H1 (cell line): ENCODE results near the gene ARPP21. TPM values are rescaled to one million over a fixed set of nuclear protein-coding genes. Genes with fewer than 3 reads are reported as not detected.

Experiments used
- CTCF ChIA-PET: fragments of 300-600 bp; sonication (Branson Sonifier 250); formaldehyde crosslinking; loops from one replicate; lab custom pipeline; 2021; ENCODE audit not compliant: partially characterized antibody; lab: Charles Lee
- POLR2A ChIA-PET: fragments of 300-600 bp; sonication (Branson Sonifier 250); formaldehyde crosslinking; loops from one replicate; lab custom pipeline; 2021; ENCODE audit warnings: inconsistent platforms; ENCODE audit not compliant: partially characterized antibody; lab: Charles Lee
- DNase-seq, 2 experiments: peaks; one replicate each; pipeline versions ENCODE4 v3.0.0 to v3.0.0-alpha.2; 2010 to 2022; ENCODE audit warnings: low spot score in 2 of 2, low read depth in 1 of 2, mixed read lengths in 1 of 2
- FAIRE-seq: peaks from 2 replicates; lab custom pipeline; 2011; peaks lifted over from hg19 to GRCh38; lab: Jason Lieb, UNC
- H2AFZ ChIP-seq: 2 replicates; pipeline ENCODE4 v1.8.1; 2012; ENCODE audit warnings: low read length, inconsistent platforms
- H2AK5ac ChIP-seq: 2 replicates; pipeline ENCODE4 v1.6.1; 2013; ENCODE audit warnings: low read depth, low read length
- H2BK120ac ChIP-seq: replicated peaks from 2 replicates; pipeline ENCODE3; 2013; ENCODE audit warnings: low read depth, low read length, inconsistent platforms
- H2BK12ac ChIP-seq: 2 replicates; pipeline ENCODE4 v1.6.1; 2013; ENCODE audit warnings: low read depth, low read length
- H2BK15ac ChIP-seq: 2 replicates; pipeline ENCODE4 v1.6.1; 2013; ENCODE audit warnings: low read length
- H2BK20ac ChIP-seq: 2 replicates; pipeline ENCODE4 v1.6.1; 2013; ENCODE audit warnings: low read length
- H2BK5ac ChIP-seq: 2 replicates; pipeline ENCODE4 v1.6.1; 2013; ENCODE audit warnings: low read depth, low read length
- H3K14ac ChIP-seq: 2 replicates; pipeline ENCODE4 v1.6.1; 2013; ENCODE audit warnings: inconsistent platforms; ENCODE audit not compliant: insufficient read length
- H3K18ac ChIP-seq: 2 replicates; pipeline ENCODE4 v1.6.1; 2013; ENCODE audit warnings: low read length; ENCODE audit errors: extremely low read depth
- H3K23ac ChIP-seq: 2 replicates; pipeline ENCODE4 v1.6.1; 2013; ENCODE audit warnings: inconsistent platforms; ENCODE audit not compliant: insufficient read length
- H3K23me2 ChIP-seq: 2 replicates; pipeline ENCODE4 v1.6.1; 2013; ENCODE audit warnings: low read depth, low read length
- H3K27ac ChIP-seq: 2 replicates; pipeline ENCODE4 v1.6.1; 2011; ENCODE audit warnings: low read depth, low read length, inconsistent platforms
- H3K27me3 ChIP-seq, 4 experiments: replicated peaks in 1 of 4; 1 replicate in 1 of 4; 2 replicates in 3 of 4; pipeline versions ENCODE4 v1.6.1 to v1.8.1; 2011 to 2013; ENCODE audit warnings: low read length in 3 of 4, mild to moderate bottlenecking in 3 of 4, inconsistent platforms in 2 of 4, mixed read lengths in 2 of 4, moderate library complexity in 1 of 4; ENCODE audit not compliant: control insufficient read depth in 3 of 4, insufficient read depth in 3 of 4; ENCODE audit errors: extremely low read depth in 1 of 4
- H3K36me3 ChIP-seq, 4 experiments: 2 replicates each; pipeline versions ENCODE4 v1.6.1 to v1.8.1; 2011 to 2013; ENCODE audit warnings: mild to moderate bottlenecking in 4 of 4, low read length in 3 of 4, moderate library complexity in 2 of 4, control low read depth in 1 of 4, inconsistent platforms in 1 of 4; ENCODE audit not compliant: insufficient read depth in 4 of 4, control insufficient read depth in 2 of 4
- H3K4ac ChIP-seq: replicated peaks from 2 replicates; pipeline ENCODE3; 2013; ENCODE audit warnings: low read length, low read depth, mixed read lengths, inconsistent platforms; ENCODE audit not compliant: insufficient read length
- H3K4me1 ChIP-seq, 4 experiments: replicated peaks in 1 of 4; 1 replicate in 1 of 4; 2 replicates in 3 of 4; pipeline versions ENCODE4 v1.6.1 to v1.8.1; 2011 to 2013; ENCODE audit warnings: low read length in 3 of 4, inconsistent platforms in 2 of 4, mixed read lengths in 1 of 4; ENCODE audit not compliant: insufficient read depth in 4 of 4, control insufficient read depth in 3 of 4
- H3K4me2 ChIP-seq, 2 experiments: 2 replicates each; pipeline versions ENCODE4 v1.6.1 to v1.8.1; 2011 to 2013; ENCODE audit warnings: low read depth in 2 of 2, low read length in 2 of 2, control low read depth in 1 of 2, inconsistent platforms in 1 of 2, mild to moderate bottlenecking in 1 of 2; ENCODE audit not compliant: insufficient read depth in 1 of 2
- H3K4me3 ChIP-seq, 4 experiments: fragments of 200-600, 300-600 bp in 1 of 4; sonication (generic), shearing (Covaris generic), sonication (Bioruptor Twin) in 1 of 4; 2 replicates each; pipeline versions ENCODE4 v1.5.1 to v1.8.1; 2011 to 2016; ENCODE audit warnings: low read length in 4 of 4, low read depth in 3 of 4, control low read depth in 2 of 4, inconsistent platforms in 2 of 4, mild to moderate bottlenecking in 2 of 4, mixed read lengths in 1 of 4, moderate library complexity in 1 of 4; ENCODE audit not compliant: insufficient read depth in 2 of 4; ENCODE audit errors: extremely low read depth in 1 of 4
- H3K56ac ChIP-seq: replicated peaks from 2 replicates; pipeline ENCODE3; 2013; ENCODE audit warnings: low read depth, mild to moderate bottlenecking, mixed read lengths, low read length, inconsistent platforms; ENCODE audit not compliant: insufficient read length
- H3K79me1 ChIP-seq: 2 replicates; pipeline ENCODE4 v1.6.1; 2013; ENCODE audit warnings: low read depth, low read length, control low read depth
- H3K79me2 ChIP-seq, 2 experiments: 2 replicates each; pipeline versions ENCODE4 v1.6.1 to v1.8.1; 2012 to 2013; ENCODE audit warnings: low read length in 2 of 2, mild to moderate bottlenecking in 2 of 2, inconsistent platforms in 1 of 2; ENCODE audit not compliant: insufficient read depth in 2 of 2, control insufficient read depth in 1 of 2
- H3K9ac ChIP-seq, 4 experiments: replicated peaks in 1 of 4; 1 replicate in 1 of 4; 2 replicates in 3 of 4; pipeline versions ENCODE4 v1.6.1 to v1.8.1; 2011 to 2013; ENCODE audit warnings: low read depth in 3 of 4, low read length in 3 of 4, control low read depth in 2 of 4, mild to moderate bottlenecking in 2 of 4, moderate library complexity in 2 of 4, inconsistent platforms in 1 of 4; ENCODE audit errors: extremely low read depth in 1 of 4
- H3K9me3 ChIP-seq, 2 experiments: 2 replicates each; pipeline versions ENCODE4 v1.6.1 to v1.8.1; 2012 to 2013; ENCODE audit warnings: mild to moderate bottlenecking in 2 of 2, moderate library complexity in 2 of 2, control low read depth in 1 of 2, inconsistent platforms in 1 of 2, low read depth in 1 of 2, low read length in 1 of 2, mixed read lengths in 1 of 2; ENCODE audit not compliant: insufficient read depth in 2 of 2
- H4K20me1 ChIP-seq, 2 experiments: replicated peaks in 1 of 2; 2 replicates each; pipeline versions ENCODE3 to v1.8.1; 2011 to 2013; ENCODE audit warnings: inconsistent platforms in 2 of 2, low read length in 2 of 2, mild to moderate bottlenecking in 1 of 2; ENCODE audit not compliant: insufficient read depth in 2 of 2, control insufficient read depth in 1 of 2
- H4K5ac ChIP-seq: 2 replicates; pipeline ENCODE4 v1.6.1; 2013; ENCODE audit warnings: low read length, low read depth, mixed read lengths, inconsistent platforms; ENCODE audit not compliant: insufficient read length
- H4K8ac ChIP-seq: 2 replicates; pipeline ENCODE4 v1.8.0; 2013; ENCODE audit warnings: mild to moderate bottlenecking, moderate library complexity, low read length, inconsistent platforms; ENCODE audit not compliant: insufficient read depth; ENCODE audit errors: extremely low read depth
- H4K91ac ChIP-seq: replicated peaks from 2 replicates; pipeline ENCODE3; 2013; ENCODE audit warnings: low read length, mixed read lengths, inconsistent platforms; ENCODE audit not compliant: insufficient read length
- BCL11A ChIP-seq, 2 experiments: IDR thresholded peaks; one replicate each; pipeline ENCODE4 v1.6.1; 2011; ENCODE audit warnings: low read depth in 2 of 2, low read length in 2 of 2, mild to moderate bottlenecking in 2 of 2
- CHD2 ChIP-seq: IDR thresholded peaks from 2 replicates; pipeline ENCODE4 v1.6.1; 2012; ENCODE audit warnings: low read length, improper control_type of control experiment
- FOSL1 ChIP-seq: IDR thresholded peaks from 2 replicates; pipeline ENCODE4 v1.6.1; 2011; ENCODE audit warnings: mild to moderate bottlenecking, low read depth, low read length, moderate library complexity; ENCODE audit not compliant: insufficient read depth
- GABPA ChIP-seq: IDR thresholded peaks from 2 replicates; pipeline ENCODE4 v1.6.1; 2011; ENCODE audit warnings: mild to moderate bottlenecking, low read length, moderate library complexity, borderline replicate concordance; ENCODE audit not compliant: insufficient read depth
- HDAC2 ChIP-seq, 2 experiments: fragments of 300-600 bp in 1 of 2; sonication (generic) in 1 of 2; IDR thresholded peaks; 2 replicates each; pipeline ENCODE4 v1.6.1; 2011 to 2012; ENCODE audit warnings: low read depth in 2 of 2, low read length in 2 of 2, mild to moderate bottlenecking in 2 of 2, moderate library complexity in 2 of 2, borderline replicate concordance in 1 of 2, inconsistent platforms in 1 of 2
- JUND ChIP-seq: IDR thresholded peaks from 2 replicates; pipeline ENCODE4 v1.6.1; 2011; ENCODE audit warnings: mild to moderate bottlenecking, improper control_type of control experiment, low read length
- KDM4A ChIP-seq: IDR thresholded peaks from one replicate; pipeline ENCODE4 v1.7.1; 2012; ENCODE audit warnings: low read depth, mild to moderate bottlenecking, moderate library complexity, low read length, inconsistent platforms; ENCODE audit not compliant: severe bottlenecking
- POLR2A ChIP-seq, 2 experiments: IDR thresholded peaks; 1 replicate in 1 of 2; 2 replicates in 1 of 2; pipeline ENCODE4 v1.6.1; 2011; ENCODE audit warnings: low read depth in 2 of 2, low read length in 2 of 2, mild to moderate bottlenecking in 2 of 2; ENCODE audit errors: control extremely low read depth in 1 of 2
- RBBP5 ChIP-seq: IDR thresholded peaks from 2 replicates; pipeline ENCODE4 v1.7.1; 2012; ENCODE audit warnings: low read depth, mild to moderate bottlenecking, inconsistent platforms, low read length, moderate library complexity, borderline replicate concordance
- RFX5 ChIP-seq: IDR thresholded peaks from 2 replicates; pipeline ENCODE4 v1.6.1; 2011; ENCODE audit warnings: low read depth, low read length, improper control_type of control experiment, borderline replicate concordance
- RNF2 ChIP-seq: fragments of 200-900, 300-1000 bp; sonication (generic); IDR thresholded peaks from 2 replicates; pipeline ENCODE4 v1.7.1; 2016; ENCODE audit warnings: borderline replicate concordance, low read depth, mild to moderate bottlenecking, antibody characterized with exemption, low read length; ENCODE audit not compliant: poor library complexity, severe bottlenecking; ENCODE audit errors: missing control alignments
- SIRT6 ChIP-seq: IDR thresholded peaks from one replicate; pipeline ENCODE4 v1.7.1; 2012; ENCODE audit warnings: low read length, inconsistent platforms
- SP4 ChIP-seq: IDR thresholded peaks from 2 replicates; pipeline ENCODE4 v1.6.1; 2012; ENCODE audit warnings: low read length, inconsistent platforms
- SRF ChIP-seq: IDR thresholded peaks from 2 replicates; pipeline ENCODE4 v1.6.1; 2011; ENCODE audit warnings: mild to moderate bottlenecking, low read depth, low read length, moderate library complexity
- WGBS, 2 experiments: shearing (Covaris generic) in 1 of 2; methylation state at CpG; one replicate each; pipeline versions ENCODE4 v1.1.6 to v1.1.7; 2013 to 2015; ENCODE audit warnings: low lambda C conversion rate in 2 of 2, mixed read lengths in 2 of 2, inconsistent platforms in 1 of 2, low coverage in 1 of 2, missing lambda C conversion rate in 1 of 2; ENCODE audit not compliant: insufficient replicate concordance in 2 of 2, insufficient coverage in 1 of 2, insufficient read length in 1 of 2; ENCODE audit errors: extremely low coverage in 1 of 2, missing lambda C conversion rate in 1 of 2; 5-methylcytosine and 5-hydroxymethylcytosine counted together
- polyA plus RNA-seq, 7 experiments: library from polyadenylated mRNA; depleted of rRNA in 3 of 7; stranded (reverse) in 5 of 7; unstranded in 2 of 7; fragments of >200 nt in 5 of 7; fragments of 200-250 nt in 2 of 7; gene quantifications; 1 replicate in 5 of 7; 2 replicates in 1 of 7; 4 replicates in 1 of 7; pipeline versions ENCODE4 v1.2.1 to v1.2.3, GENCODE V29; 2011 to 2013; ENCODE audit warnings: missing spikeins in 2 of 7, mixed read lengths in 2 of 7
- total RNA-seq: library from RNA; stranded (reverse); fragmentation: NEBNext Ultra II Directional; extraction: Animal tissue kit (Norgen Biotek cat#: 25700); gene quantifications from 2 replicates; pipeline ENCODE4 v1.2.1, GENCODE V29; 2021

ARPP21 gene
- total and polyA plus RNA-seq, 2 of the 8 experiments (the other 6 are each of a cell fraction or from before 2014, with no cell fraction given): not detected

DNA sequence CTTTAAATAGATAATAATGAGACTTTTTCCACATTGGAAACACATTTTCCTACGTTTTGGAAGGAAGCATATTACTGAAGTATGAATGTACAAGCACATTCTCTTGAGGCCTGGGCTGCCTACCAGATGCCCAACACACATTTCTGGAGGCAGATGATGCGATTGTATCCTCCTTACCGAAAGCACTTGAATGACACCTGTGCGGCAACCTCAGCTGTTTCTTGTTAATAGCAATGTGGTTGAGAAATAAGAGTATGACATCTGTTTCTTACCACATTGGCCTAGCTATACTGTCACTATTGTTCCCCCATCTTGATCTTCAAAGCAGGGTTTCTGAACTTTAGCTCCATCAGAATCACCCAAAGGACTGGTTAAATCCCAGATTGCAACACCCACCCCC is 84.8 kb downstream of the ARPP21 start:
- Histone ChIP-seq H3K23ac (no peak overlapping the region), H2BK15ac (no peak overlapping the region), H3K9me3 (no peaks in the 10 kb centered on the region), H3K27ac (no peak overlapping the region), H3K4ac (no peak overlapping the region), H2BK120ac (no peak overlapping the region), H3K9ac (no peak overlapping the region), H4K5ac (no peak overlapping the region), H3K79me1 (no peaks in the 10 kb centered on the region), H3K56ac (no peak overlapping the region), H3K27me3 (peaks cover 9 to 29% (median 13%) of the 10 kb centered on the region in 4 experiments; a peak in 6 of 7 replicates), H3K36me3 (no peaks in the 10 kb centered on the region), H4K91ac (no peak overlapping the region), H2AK5ac (no peak overlapping the region), H2BK20ac (no peak overlapping the region), H3K4me1 (0 out of 7 replicates have a peak, but pooled peaks cover 0 to 5% (median 0%) of the 10 kb centered on the region in 4 experiments), H2BK12ac (no peak overlapping the region), H4K20me1 (peaks cover 0 to 5% of the 10 kb centered on the region in 2 experiments), H3K18ac (no peak overlapping the region), H3K14ac (no peak overlapping the region), H4K8ac (no peak overlapping the region), H3K4me2 (no peak overlapping the region), H3K4me3 (no peak overlapping the region), H2BK5ac (no peak overlapping the region), H3K23me2 (no peaks in the 10 kb centered on the region), H2AFZ (no peak overlapping the region), H3K79me2 (no peaks in the 10 kb centered on the region)
- ChIA-PET POLR2A (no interaction called here), CTCF (interaction anchor here (0.8 to 1.5 kb wide), 3 partner anchors 11 to 222 kb away, joined by 3 to 6 read pairs (median 3); no protein-coding TSS in a partner anchor)
- FAIRE-seq: no peak
- WGBS, 2 experiments: 83% methylated on average over 4 of the region's 4 CpGs; no CpG with 5 or more reads in 1 of the 2 experiments
- no peak for DNase-seq
- TF ChIP-seq HDAC2 (IDR thresholded peaks at IDR 0.05; ENCODE audit: borderline replicate concordance in 1 of 2, low read depth in 2 of 2, low read length in 2 of 2) (no peak), SIRT6 (no peak), GABPA (no peak), SP4 (no peak), CHD2 (no peak), RFX5 (no peak), SRF (no peak), RNF2 (no peak), RBBP5 (no peak), BCL11A (IDR thresholded peaks at IDR 0.05; ENCODE audit: low read depth in 2 of 2, low read length in 2 of 2) (no peak), FOSL1 (no peak), POLR2A (IDR thresholded peaks at IDR 0.05; ENCODE audit: control extremely low read depth in 1 of 2, low read depth in 2 of 2, low read length in 2 of 2) (no peak), JUND (no peak), KDM4A (no peak)
